Measurements from ENCODE around the gene FAM98B. TPM values are rescaled to one million over a fixed set of nuclear protein-coding genes. Genes with fewer than 3 reads are reported as not detected.
"Not testable (repeated sequence)": the region's sequence is repeated elsewhere in the genome, so short reads cannot be mapped to it uniquely, and the experiment has no call there.

The FAM98B gene
- total RNA-seq (2014; rRNA removed; shearing (Covaris generic)) = 17.8 and 19.9 TPM in 2 replicates
- polyA plus RNA-seq (2014; cell fraction: nucleus; rRNA removed) = 3.6 and 3.9 TPM in 2 replicates

GRCh38 chr15:38453971-38454695, at the start of gene FAM98B:
TSS of gene FAM98B (plus strand) at chr15:38454127. CDS start at chr15:38454162, 35 bp downstream.
- DNase-seq (ENCODE audit: extremely low read depth, low read depth) = peak; percentile 79

- no peak for DNase-seq (ENCODE audit: extremely low read depth, low read depth)
Observed at GRCh38 chr15:38406436-38406835, 47.5 kb upstream of the FAM98B start.

- DNase-seq (ENCODE audit: extremely low read depth, low read depth) = no peak
Observed at GRCh38 chr15:38408576-38408975, 45.4 kb upstream of the FAM98B start.

GRCh38 chr15:38411902-38412301, 42.0 kb upstream of the FAM98B start:
- DNase-seq (ENCODE audit: extremely low read depth, low read depth) = no peak

- no peak for DNase-seq (ENCODE audit: extremely low read depth, low read depth)
Observed at GRCh38 chr15:38412466-38412865, 41.5 kb upstream of the FAM98B start.

GRCh38 chr15:38414357-38414756, 39.6 kb upstream of the FAM98B start:
- DNase-seq (ENCODE audit: extremely low read depth, low read depth) = peak; percentile 20

- DNase-seq (ENCODE audit: extremely low read depth, low read depth) = no peak
Observed at GRCh38 chr15:38421069-38421690, 32.7 kb upstream of the FAM98B start.

- DNase-seq (ENCODE audit: extremely low read depth, low read depth) = no peak
Observed at GRCh38 chr15:38424101-38424552, 29.8 kb upstream of the FAM98B start.

GRCh38 chr15:38425269-38425668, 28.7 kb upstream of the FAM98B start:
- no peak for DNase-seq (ENCODE audit: extremely low read depth, low read depth)

GRCh38 chr15:38427380-38427779, 26.5 kb upstream of the FAM98B start:
- DNase-seq (ENCODE audit: extremely low read depth, low read depth) = no peak

- no peak for DNase-seq (ENCODE audit: extremely low read depth, low read depth)
Observed at GRCh38 chr15:38430106-38430760, 23.7 kb upstream of the FAM98B start.

- DNase-seq (ENCODE audit: extremely low read depth, low read depth) = no peak
Observed at GRCh38 chr15:38436993-38437392, 16.9 kb upstream of the FAM98B start.

- DNase-seq (ENCODE audit: extremely low read depth, low read depth) = not testable (repeated sequence)
Observed at GRCh38 chr15:38437603-38438002, 16.3 kb upstream of the FAM98B start.

GRCh38 chr15:38438031-38438986, 15.6 kb upstream of the FAM98B start:
- no peak for DNase-seq (ENCODE audit: extremely low read depth, low read depth)

GRCh38 chr15:38440353-38441129, 13.4 kb upstream of the FAM98B start:
- peak; percentile 54 for DNase-seq (ENCODE audit: extremely low read depth, low read depth)

- DNase-seq (ENCODE audit: extremely low read depth, low read depth) = no peak
Observed at GRCh38 chr15:38441130-38441519, 12.8 kb upstream of the FAM98B start.

GRCh38 chr15:38454696-38455090, 766 bp downstream of the FAM98B start:
- no peak for DNase-seq (ENCODE audit: extremely low read depth, low read depth)

GRCh38 chr15:38455092-38455491, 1.2 kb downstream of the FAM98B start:
- DNase-seq (ENCODE audit: extremely low read depth, low read depth) = no peak

- no peak for DNase-seq (ENCODE audit: extremely low read depth, low read depth)
Observed at GRCh38 chr15:38458646-38459045, 4.7 kb downstream of the FAM98B start.

- no peak for DNase-seq (ENCODE audit: extremely low read depth, low read depth)
Observed at GRCh38 chr15:38459480-38459879, 5.6 kb downstream of the FAM98B start.

All from NCI-H460 (cell line).